Measurements from ENCODE around the gene OBSL1.

DNA sequence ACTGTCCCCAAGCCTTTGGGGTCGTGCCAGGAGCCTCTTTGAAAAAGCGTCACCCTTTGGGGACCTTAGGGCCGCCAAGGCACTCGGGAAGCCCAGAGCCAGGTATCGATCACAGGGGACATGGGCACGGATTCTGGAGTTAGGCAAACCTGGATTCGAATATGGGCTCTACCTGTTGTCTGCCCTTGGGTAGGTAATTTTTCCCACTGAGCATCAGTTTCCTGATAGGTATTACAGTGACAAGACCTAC lies 18.2 kb downstream of the OBSL1 start:
- TF ChIP-seq, protein P1, sequence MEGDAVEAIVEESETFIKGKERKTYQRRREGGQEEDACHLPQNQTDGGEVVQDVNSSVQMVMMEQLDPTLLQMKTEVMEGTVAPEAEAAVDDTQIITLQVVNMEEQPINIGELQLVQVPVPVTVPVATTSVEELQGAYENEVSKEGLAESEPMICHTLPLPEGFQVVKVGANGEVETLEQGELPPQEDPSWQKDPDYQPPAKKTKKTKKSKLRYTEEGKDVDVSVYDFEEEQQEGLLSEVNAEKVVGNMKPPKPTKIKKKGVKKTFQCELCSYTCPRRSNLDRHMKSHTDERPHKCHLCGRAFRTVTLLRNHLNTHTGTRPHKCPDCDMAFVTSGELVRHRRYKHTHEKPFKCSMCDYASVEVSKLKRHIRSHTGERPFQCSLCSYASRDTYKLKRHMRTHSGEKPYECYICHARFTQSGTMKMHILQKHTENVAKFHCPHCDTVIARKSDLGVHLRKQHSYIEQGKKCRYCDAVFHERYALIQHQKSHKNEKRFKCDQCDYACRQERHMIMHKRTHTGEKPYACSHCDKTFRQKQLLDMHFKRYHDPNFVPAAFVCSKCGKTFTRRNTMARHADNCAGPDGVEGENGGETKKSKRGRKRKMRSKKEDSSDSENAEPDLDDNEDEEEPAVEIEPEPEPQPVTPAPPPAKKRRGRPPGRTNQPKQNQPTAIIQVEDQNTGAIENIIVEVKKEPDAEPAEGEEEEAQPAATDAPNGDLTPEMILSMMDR (IDR thresholded peaks at IDR 0.05) = no peak
- no peak for TF ChIP-seq POLR2AphosphoS5 (IDR thresholded peaks at IDR 0.05)
- no peak for TF ChIP-seq POLR2A (IDR thresholded peaks at IDR 0.05)
- TF ChIP-seq EP300 (IDR thresholded peaks at IDR 0.05) = no peak

All from upper lobe of left lung (tissue), 4 donors.